GM06990 (cell line): ENCODE measurements around the gene TTYH2.

ENCODE experiments used
- DNase-seq: peaks from one replicate; pipeline ENCODE4 v3.0.0-alpha.2; 2011; ENCODE audit not compliant: insufficient read length; ENCODE audit errors: extremely low read depth
- H3K27me3 ChIP-seq: replicated peaks from 2 replicates; pipeline ENCODE4 v1.6.0; 2011; ENCODE audit warnings: low read length; ENCODE audit not compliant: control insufficient read depth, insufficient read depth
- H3K36me3 ChIP-seq: 2 replicates; pipeline ENCODE4 v1.5.1; 2011; ENCODE audit warnings: low read length; ENCODE audit not compliant: control insufficient read depth, insufficient read depth
- H3K4me3 ChIP-seq: replicated peaks from 2 replicates; pipeline ENCODE4 v1.5.1; 2011; ENCODE audit warnings: low read depth, mild to moderate bottlenecking, control low read depth, low read length
- TF ChIP-seq, protein P1 (sequence below): IDR thresholded peaks from 2 replicates; pipeline ENCODE4 v1.5.1; 2011; ENCODE audit warnings: low read length, control low read depth, mild to moderate bottlenecking, inconsistent platforms; ENCODE audit not compliant: insufficient read depth, poor library complexity, severe bottlenecking

TTYH2 gene

DNA sequence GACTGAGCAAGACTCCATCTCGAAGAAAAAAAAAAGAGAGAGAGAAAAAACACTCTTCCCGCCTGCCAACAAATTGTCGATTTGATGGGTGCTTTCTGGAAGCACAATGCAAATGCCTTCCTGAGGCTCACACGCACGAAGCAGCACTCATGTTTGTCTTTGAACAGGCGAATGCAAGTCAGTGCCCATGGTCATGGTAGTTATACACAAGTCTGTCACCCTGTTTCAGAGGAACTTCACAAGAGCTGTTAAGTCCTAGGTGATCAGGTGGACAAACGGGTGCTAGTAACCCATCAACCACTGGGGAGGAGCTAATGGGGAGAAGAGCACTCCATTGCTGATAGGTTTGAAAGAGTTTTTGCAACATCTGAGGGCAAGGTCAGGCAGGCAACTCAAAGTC, 54.2 kb downstream of the TTYH2 start:
- H3K27me3 ChIP-seq: no peaks in the 10 kb centered on the region
- TF ChIP-seq, protein P1, sequence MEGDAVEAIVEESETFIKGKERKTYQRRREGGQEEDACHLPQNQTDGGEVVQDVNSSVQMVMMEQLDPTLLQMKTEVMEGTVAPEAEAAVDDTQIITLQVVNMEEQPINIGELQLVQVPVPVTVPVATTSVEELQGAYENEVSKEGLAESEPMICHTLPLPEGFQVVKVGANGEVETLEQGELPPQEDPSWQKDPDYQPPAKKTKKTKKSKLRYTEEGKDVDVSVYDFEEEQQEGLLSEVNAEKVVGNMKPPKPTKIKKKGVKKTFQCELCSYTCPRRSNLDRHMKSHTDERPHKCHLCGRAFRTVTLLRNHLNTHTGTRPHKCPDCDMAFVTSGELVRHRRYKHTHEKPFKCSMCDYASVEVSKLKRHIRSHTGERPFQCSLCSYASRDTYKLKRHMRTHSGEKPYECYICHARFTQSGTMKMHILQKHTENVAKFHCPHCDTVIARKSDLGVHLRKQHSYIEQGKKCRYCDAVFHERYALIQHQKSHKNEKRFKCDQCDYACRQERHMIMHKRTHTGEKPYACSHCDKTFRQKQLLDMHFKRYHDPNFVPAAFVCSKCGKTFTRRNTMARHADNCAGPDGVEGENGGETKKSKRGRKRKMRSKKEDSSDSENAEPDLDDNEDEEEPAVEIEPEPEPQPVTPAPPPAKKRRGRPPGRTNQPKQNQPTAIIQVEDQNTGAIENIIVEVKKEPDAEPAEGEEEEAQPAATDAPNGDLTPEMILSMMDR: no peak

DNA sequence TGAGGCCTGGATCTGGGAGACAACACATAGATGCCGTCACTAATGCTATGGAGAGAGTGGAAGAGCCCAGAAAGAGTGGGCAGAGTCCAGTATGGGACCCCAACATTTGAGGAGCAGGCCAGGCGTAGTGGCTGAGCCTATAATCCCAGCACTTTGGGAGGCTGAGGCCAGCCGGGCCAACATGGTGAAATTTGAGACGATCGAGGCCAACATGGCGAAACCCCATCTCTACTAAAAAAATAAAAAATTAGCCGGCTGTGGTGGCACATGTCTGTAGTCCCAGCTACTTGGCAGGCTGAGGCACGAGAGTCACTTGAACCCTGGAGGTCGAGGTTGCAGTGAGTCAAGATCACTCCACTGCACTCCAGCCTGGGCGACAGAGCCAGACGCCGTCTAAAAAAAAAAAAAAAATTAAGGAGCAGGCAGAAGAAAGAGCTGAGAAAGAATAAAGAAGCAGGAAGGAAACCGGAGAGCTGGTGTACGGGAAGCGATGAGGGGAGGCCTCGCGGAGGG, 54.7 kb downstream of the TTYH2 start:
- Histone ChIP-seq H3K27me3 (no peaks in the 10 kb centered on the region), H3K36me3 (no peaks in the 10 kb centered on the region), H3K4me3 (no peak overlapping the region)
- TF ChIP-seq, protein P1: no peak
- DNase-seq: no peak

More for the DNA sequence above, 54.2 kb downstream of the TTYH2 start:
- no peak for DNase-seq
- Histone ChIP-seq H3K36me3 (no peaks in the 10 kb centered on the region), H3K4me3 (no peak overlapping the region)

DNA sequence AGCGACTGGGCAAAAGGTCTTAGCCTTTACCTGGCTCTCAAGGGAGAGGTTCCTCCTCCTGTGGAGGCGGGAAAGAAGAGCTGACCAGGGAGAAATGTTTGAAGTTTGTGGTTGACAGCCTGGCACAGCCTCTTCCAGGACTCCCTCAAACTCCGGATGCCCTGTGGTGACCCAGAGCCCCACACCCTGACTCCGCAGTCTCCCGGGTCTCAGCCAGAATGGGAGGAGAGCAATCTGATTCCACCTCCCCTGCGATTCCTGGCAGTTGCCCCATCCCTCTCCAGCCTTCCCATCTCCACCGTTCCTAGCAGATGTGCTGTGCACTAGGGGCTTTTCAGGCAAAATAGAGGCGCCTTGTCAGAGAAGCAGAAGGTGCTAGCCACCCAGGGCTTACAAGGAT, 55.2 kb downstream of the TTYH2 start:
- no peak for DNase-seq
- H3K4me3 ChIP-seq: no peak overlapping the region
- H3K36me3 ChIP-seq: no peaks in the 10 kb centered on the region
- TF ChIP-seq, protein P1: no peak
- no peaks in the 10 kb centered on the region for H3K27me3 ChIP-seq

DNA sequence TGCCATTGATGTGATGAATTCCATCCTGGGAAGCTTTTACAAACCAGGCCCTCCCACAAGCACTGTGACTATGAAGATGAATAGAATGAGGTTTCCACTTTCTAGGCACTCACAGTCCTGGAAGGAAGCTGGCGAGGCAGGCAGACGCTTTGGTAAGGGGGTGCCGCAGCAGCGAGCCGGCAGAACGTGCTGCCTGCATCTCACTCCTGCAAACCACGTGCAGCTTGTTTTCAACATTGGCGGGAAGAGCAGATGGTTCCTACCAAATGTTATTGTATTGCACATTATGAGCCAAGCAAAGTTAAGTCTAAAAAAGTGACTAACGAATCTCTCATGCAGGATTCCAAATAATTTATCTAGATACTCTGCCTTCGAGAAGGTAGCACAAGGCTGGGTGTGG, 57.0 kb downstream of the TTYH2 start:
- DNase-seq: no peak
- Histone ChIP-seq H3K27me3 (no peaks in the 10 kb centered on the region; the same call in 1 of the 2 replicates), H3K36me3 (no peaks in the 10 kb centered on the region), H3K4me3 (no peak overlapping the region)
- TF ChIP-seq, protein P1: no peak

DNA sequence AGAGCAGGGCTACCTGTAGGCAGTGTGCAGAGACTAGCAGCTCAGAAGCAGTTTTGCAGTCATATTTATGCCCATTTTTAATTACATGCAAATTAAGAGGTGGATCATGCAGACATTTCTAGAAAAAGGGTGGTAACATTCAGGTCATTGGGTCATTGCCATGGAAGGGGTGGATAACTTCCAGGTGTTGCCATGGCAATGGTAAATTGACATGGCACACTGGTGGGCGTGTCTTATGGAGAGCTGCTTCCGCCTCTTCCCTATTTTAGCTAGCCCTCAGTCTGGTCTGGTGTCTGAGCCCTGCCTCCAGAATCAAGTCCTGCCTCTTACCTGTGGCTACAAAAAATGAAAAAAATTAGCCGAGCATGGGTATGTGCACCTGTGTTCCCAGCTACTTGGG, 57.9 kb downstream of the TTYH2 start:
- Histone ChIP-seq H3K4me3 (no peak overlapping the region), H3K27me3 (no peaks in the 10 kb centered on the region; the same call in 1 of the 2 replicates), H3K36me3 (no peaks in the 10 kb centered on the region)
- TF ChIP-seq, protein P1: no peak
- no peak for DNase-seq
